IMR-90 (cell line): Measurements from ENCODE around the gene ZBTB47.

ENCODE experiments used
- CTCF ChIP-seq: conservative IDR thresholded peaks from 2 replicates; pipeline ENCODE4 v1.5.1; 2012; ENCODE audit warnings: mild to moderate bottlenecking, low read depth, low read length, improper control_type of control experiment
- MAFK ChIP-seq: IDR thresholded peaks from 2 replicates; pipeline ENCODE4 v1.6.1; 2012; ENCODE audit warnings: low read depth, low read length, improper control_type of control experiment
- MXI1 ChIP-seq: IDR thresholded peaks from 2 replicates; pipeline ENCODE4 v1.6.1; 2012; ENCODE audit warnings: low read depth, mild to moderate bottlenecking, low read length, moderate library complexity, borderline replicate concordance

GRCh38 chr3:42685363-42685881 lies 31.9 kb downstream of the ZBTB47 start, which contains the start of gene KLHL40:
- TF ChIP-seq CTCF (no peak), MAFK (no peak), MXI1 (no peak)
